ENCODE results near the gene UMODL1. TPM values are rescaled to one million over a fixed set of nuclear protein-coding genes. Genes with fewer than 3 reads are reported as not detected.

The UMODL1 gene
- polyA plus RNA-seq, 3 donors, result not detected

- TF ChIP-seq, protein P1, sequence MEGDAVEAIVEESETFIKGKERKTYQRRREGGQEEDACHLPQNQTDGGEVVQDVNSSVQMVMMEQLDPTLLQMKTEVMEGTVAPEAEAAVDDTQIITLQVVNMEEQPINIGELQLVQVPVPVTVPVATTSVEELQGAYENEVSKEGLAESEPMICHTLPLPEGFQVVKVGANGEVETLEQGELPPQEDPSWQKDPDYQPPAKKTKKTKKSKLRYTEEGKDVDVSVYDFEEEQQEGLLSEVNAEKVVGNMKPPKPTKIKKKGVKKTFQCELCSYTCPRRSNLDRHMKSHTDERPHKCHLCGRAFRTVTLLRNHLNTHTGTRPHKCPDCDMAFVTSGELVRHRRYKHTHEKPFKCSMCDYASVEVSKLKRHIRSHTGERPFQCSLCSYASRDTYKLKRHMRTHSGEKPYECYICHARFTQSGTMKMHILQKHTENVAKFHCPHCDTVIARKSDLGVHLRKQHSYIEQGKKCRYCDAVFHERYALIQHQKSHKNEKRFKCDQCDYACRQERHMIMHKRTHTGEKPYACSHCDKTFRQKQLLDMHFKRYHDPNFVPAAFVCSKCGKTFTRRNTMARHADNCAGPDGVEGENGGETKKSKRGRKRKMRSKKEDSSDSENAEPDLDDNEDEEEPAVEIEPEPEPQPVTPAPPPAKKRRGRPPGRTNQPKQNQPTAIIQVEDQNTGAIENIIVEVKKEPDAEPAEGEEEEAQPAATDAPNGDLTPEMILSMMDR (IDR thresholded peaks at IDR 0.05), result no peak
- WGBS (ENCODE audit: insufficient coverage), result 88% methylated on average over 8 of the region's 9 CpGs
- Histone ChIP-seq H4K20me1 (ENCODE audit: insufficient read depth, low read length) (no peaks in the 10 kb centered on the region), H3K9ac (ENCODE audit: insufficient read depth, low read length, poor library complexity, severe bottlenecking) (no peak overlapping the region), H3K4me1 (ENCODE audit: control insufficient read depth in 1 of 2, insufficient read depth in 2 of 2, low read length in 2 of 2) (peaks cover 24 to 31% of the 10 kb centered on the region in 2 donors), H3K27me3 (ENCODE audit: control insufficient read depth in 2 of 2, insufficient read depth in 2 of 2, low read length in 2 of 2) (peaks cover 0 to 14% of the 10 kb centered on the region in 2 donors), H3K79me2 (ENCODE audit: insufficient read depth, low read length) (no peaks in the 10 kb centered on the region), H3K9me3 (replicated peaks in 1 of 2; ENCODE audit: control insufficient read depth in 1 of 2, insufficient read depth in 1 of 2, low read length in 2 of 2) (no peaks in the 10 kb centered on the region), H3K36me3 (replicated peaks in 1 of 2; ENCODE audit: control insufficient read depth in 1 of 2, insufficient read depth in 2 of 2, low read length in 2 of 2) (no peaks in the 10 kb centered on the region), H2AFZ (ENCODE audit: insufficient read depth, low read depth, low read length, poor library complexity, severe bottlenecking) (no peak overlapping the region), H3K4me3 (replicated peaks in 1 of 3; ENCODE audit: low read depth in 2 of 3, low read length in 3 of 3) (no peak overlapping the region), H3K27ac (ENCODE audit: low read depth in 1 of 2, low read length in 2 of 2) (no peak overlapping the region), H3K4me2 (replicated peaks; ENCODE audit: extremely low read depth, low read length, poor library complexity, severe bottlenecking) (no peak overlapping the region)
- H3K27me3 Mint-ChIP-seq (ENCODE audit: low read depth in 3 of 3), result peaks cover 2 to 19% (median 16%) of the 10 kb centered on the region in 3 donors
- no peak overlapping the region for H3K4me3 Mint-ChIP-seq
- DNase-seq, result no peak
- intact Hi-C loops (cut with micrococcal nuclease), result loop anchor here in 1 of 2 donors (5.0 kb wide), 1 partner anchor 43 kb away; the partner anchor contains the start of gene ZBTB21
- H3K27ac Mint-ChIP-seq, result no peak overlapping the region
- H3K4me1 Mint-ChIP-seq, result peaks cover 30% of the 10 kb centered on the region
- peaks cover 0 to 2% (median 0%) of the 10 kb centered on the region in 7 donors for H3K9me3 Mint-ChIP-seq
- no peaks in the 10 kb centered on the region for H3K36me3 Mint-ChIP-seq
Observed at GRCh38 chr21:42055425-42055824, 15.7 kb upstream of the UMODL1 start.

- H3K9ac ChIP-seq (ENCODE audit: insufficient read depth, low read length, poor library complexity, severe bottlenecking), result no peak overlapping the region
- H3K27ac Mint-ChIP-seq, result no peak overlapping the region
- H3K4me1 Mint-ChIP-seq, result peaks cover 40% of the 10 kb centered on the region
Observed at GRCh38 chr21:42056468-42056867, 14.6 kb upstream of the UMODL1 start.

More at GRCh38 chr21:42056468-42056867, 14.6 kb upstream of the UMODL1 start:
- H3K36me3 Mint-ChIP-seq, result no peaks in the 10 kb centered on the region
- intact Hi-C loops (cut with micrococcal nuclease), result loop anchor here in 1 of 2 donors (5.0 kb wide), 1 partner anchor 44 kb away; the partner anchor contains the start of gene ZBTB21
- peaks cover 0 to 2% (median 0%) of the 10 kb centered on the region in 7 donors for H3K9me3 Mint-ChIP-seq
- peaks cover 2 to 18% (median 16%) of the 10 kb centered on the region in 3 donors for H3K27me3 Mint-ChIP-seq (ENCODE audit: low read depth in 3 of 3)
- Histone ChIP-seq H3K27ac (ENCODE audit: low read depth in 1 of 2, low read length in 2 of 2) (no peak overlapping the region), H3K9me3 (replicated peaks in 1 of 2; ENCODE audit: control insufficient read depth in 1 of 2, insufficient read depth in 1 of 2, low read length in 2 of 2) (no peaks in the 10 kb centered on the region), H3K36me3 (replicated peaks in 1 of 2; ENCODE audit: control insufficient read depth in 1 of 2, insufficient read depth in 2 of 2, low read length in 2 of 2) (no peaks in the 10 kb centered on the region), H3K27me3 (ENCODE audit: control insufficient read depth in 2 of 2, insufficient read depth in 2 of 2, low read length in 2 of 2) (peaks cover 0 to 11% of the 10 kb centered on the region in 2 donors), H4K20me1 (ENCODE audit: insufficient read depth, low read length) (no peaks in the 10 kb centered on the region), H3K4me3 (replicated peaks in 1 of 3; ENCODE audit: low read depth in 2 of 3, low read length in 3 of 3) (no peak overlapping the region), H3K4me2 (replicated peaks; ENCODE audit: extremely low read depth, low read length, poor library complexity, severe bottlenecking) (no peak overlapping the region), H3K79me2 (ENCODE audit: insufficient read depth, low read length) (no peaks in the 10 kb centered on the region), H3K4me1 (ENCODE audit: control insufficient read depth in 1 of 2, insufficient read depth in 2 of 2, low read length in 2 of 2) (peaks cover 34 to 41% of the 10 kb centered on the region in 2 donors), H2AFZ (ENCODE audit: insufficient read depth, low read depth, low read length, poor library complexity, severe bottlenecking) (no peak overlapping the region)
- TF ChIP-seq, protein P1 (IDR thresholded peaks at IDR 0.05), result no peak
- no peak overlapping the region for H3K4me3 Mint-ChIP-seq
- DNase-seq, result no peak
- 94% methylated on average over 10 of the region's 11 CpGs for WGBS (ENCODE audit: insufficient coverage)
